Ovary (tissue), 9 donors: Measurements from ENCODE around the gene PNMA8A. TPM values are rescaled to one million over a fixed set of nuclear protein-coding genes. Genes with fewer than 3 reads are reported as not detected.

Experiments
- DNase-seq, 5 donors: peaks; one replicate each; pipeline ENCODE4 v3.0.0-alpha.2; 2019 to 2020
- H3K27ac ChIP-seq, 2 donors: fragments of 200-600 bp; one replicate each; pipeline versions ENCODE4 v1.5.1 to v1.8.0; 2019 to 2022
- H3K27me3 ChIP-seq: fragments of 200-600 bp; one replicate; pipeline ENCODE4 v1.8.0; 2022
- H3K36me3 ChIP-seq: fragments of 200-600 bp; sonication (generic); one replicate; pipeline ENCODE4 v1.5.1; 2019
- H3K4me1 ChIP-seq: one replicate; pipeline ENCODE4 v1.8.1; 2013; ENCODE audit warnings: mild to moderate bottlenecking, moderate library complexity; ENCODE audit not compliant: insufficient read depth
- H3K4me3 ChIP-seq: fragments of 200-600 bp; sonication (generic); one replicate; pipeline ENCODE4 v1.5.1; 2017
- H3K9me3 ChIP-seq, 2 donors: fragments of 200-600 bp in 1 of 2; sonication (generic) in 1 of 2; one replicate each; pipeline versions ENCODE4 v1.5.1 to v1.8.1; 2013 to 2019; ENCODE audit warnings: mild to moderate bottlenecking in 1 of 2, moderate library complexity in 1 of 2
- CTCF ChIP-seq, 3 donors: fragments of 450-650 bp in 2 of 3; fragments of 200-600 bp in 1 of 3; IDR thresholded peaks; one replicate each; pipeline versions ENCODE4 v1.5.1 to v1.8.0; 2016 to 2022; ENCODE audit warnings: antibody characterized with exemption in 3 of 3, mild to moderate bottlenecking in 1 of 3
- EP300 ChIP-seq: sonication (generic); formaldehyde crosslinking; IDR thresholded peaks from one replicate; pipeline ENCODE4 v1.6.1; 2017; ENCODE audit warnings: antibody characterized with exemption
- POLR2A ChIP-seq: fragments of 450-650 bp; IDR thresholded peaks from one replicate; pipeline ENCODE4 v1.6.1; 2017; ENCODE audit warnings: antibody characterized with exemption, mild to moderate bottlenecking, moderate library complexity
- WGBS, 3 donors: extraction: QIAGEN DNeasy Blood & Tissue Kit in 1 of 3; methylation state at CpG; one replicate each; pipeline versions ENCODE4 v1.1.5 to v1.1.7; 2013 to 2017; 5-methylcytosine and 5-hydroxymethylcytosine counted together
- intact Hi-C, 4 donors: fragments of 100-400 bp; cut with DNase I; formaldehyde crosslinking; loops; one replicate each; pipeline versions ENCODE4 v1.11.0 to v1.15.1; 2022 to 2023
- polyA plus RNA-seq, 2 donors: library from polyadenylated mRNA; stranded (reverse); fragments of 200-250 nt in 1 of 2; fragments of 350-450 nt in 1 of 2; fragmentation: Illumina TruSeq in 1 of 2; extraction: RNeasy Lipid Tissue Mini Kit (QIAGEN cat#74804) in 1 of 2; gene quantifications; one replicate each; pipeline ENCODE4 v1.2.3, GENCODE V29; 2013 to 2014
- total RNA-seq, 7 donors: library from RNA; depleted of rRNA in 2 of 7; stranded (reverse); fragments of >200 nt in 2 of 7; fragmentation: NEBNext Ultra II Directional in 3 of 7; extraction: Animal tissue kit (Norgen Biotek cat#: 25700) in 3 of 7; gene quantifications; one replicate each; pipeline versions ENCODE4 v1.1.0 to v1.2.4, GENCODE V29; 2016 to 2023
- donor health status: DM: no; HTN: no; CAD: no; lungs with moderate emphysema.
- donor health status: DM: no; HTN: no; CAD: no.
- donor health status: Bipolar disorder and iron deficiency.
- donor health status: DM: yes; HTN: yes; CAD: no.
- donor health status: DM: no; HTN: no; CAD: no.
- donor health status: DM: yes; HTN: yes; CAD: no.

The PNMA8A gene
- total and polyA plus RNA-seq, 9 donors, result 8.8 to 35.3 (median 32.4) TPM

- Histone ChIP-seq H3K27me3 (no peaks in the 10 kb centered on the region), H3K4me1 (peaks cover 18% of the 10 kb centered on the region), H3K27ac (no peak overlapping the region), H3K4me3 (peak overlapping the region; percentile 27), H3K36me3 (no peaks in the 10 kb centered on the region), H3K9me3 (no peaks in the 10 kb centered on the region)
- intact Hi-C loops, result loop anchor here (2.0 to 10.0 kb wide), 6 partner anchors 83 to 1763 kb away; no protein-coding TSS in a partner anchor
- peak; percentile 73 to 91 (median 87) for DNase-seq
- WGBS, 3 donors, result 7 to 10% (median 9%) methylated on average over 26 to 38 of the region's 38 CpGs
- TF ChIP-seq EP300 (no peak), POLR2A (peak; percentile 18), CTCF (IDR thresholded peaks at IDR 0.05) (peak; percentile 86 to 99 (median 99))
Measured at GRCh38 chr19:46487802-46488445, 16.6 kb upstream of the PNMA8A start.

- no peaks in the 10 kb centered on the region for H3K9me3 ChIP-seq
- WGBS, 3 donors, result 5 to 9% (median 6%) methylated on average over 19 of the region's 19 CpGs
- H3K4me1 ChIP-seq, result peaks cover 16% of the 10 kb centered on the region
- H3K4me3 ChIP-seq, result peak overlapping the region; percentile 27
- intact Hi-C loops, result loop anchor here in 3 of 4 donors (2.0 to 10.0 kb wide), 4 partner anchors 82 to 1762 kb away; no protein-coding TSS in a partner anchor
- no peaks in the 10 kb centered on the region for H3K36me3 ChIP-seq
- no peaks in the 10 kb centered on the region for H3K27me3 ChIP-seq
- TF ChIP-seq POLR2A (no peak), EP300 (no peak), CTCF (IDR thresholded peaks at IDR 0.05) (no peak)
- no peak overlapping the region for H3K27ac ChIP-seq
- DNase-seq, result peak in 3 of 5 donors; percentile 36 to 48 (median 37)
Measured at GRCh38 chr19:46487178-46487801, 15.9 kb upstream of the PNMA8A start.

- TF ChIP-seq EP300 (no peak), CTCF (IDR thresholded peaks at IDR 0.05) (no peak), POLR2A (no peak)
- Histone ChIP-seq H3K27me3 (no peaks in the 10 kb centered on the region), H3K4me3 (no peak overlapping the region), H3K27ac (no peak overlapping the region), H3K9me3 (no peaks in the 10 kb centered on the region), H3K36me3 (no peaks in the 10 kb centered on the region), H3K4me1 (peaks cover 16% of the 10 kb centered on the region)
- intact Hi-C loops, result loop anchor here in 3 of 4 donors (2.0 to 10.0 kb wide), 4 partner anchors 82 to 1762 kb away; no protein-coding TSS in a partner anchor
- 86 to 89% (median 88%) methylated on average over 3 of the region's 3 CpGs for WGBS, 3 donors
- DNase-seq, result no peak
Measured at GRCh38 chr19:46486358-46486757, 15.0 kb upstream of the PNMA8A start.

- 55 to 67% (median 56%) methylated on average over 4 of the region's 4 CpGs for WGBS, 3 donors
- H3K36me3 ChIP-seq, result no peaks in the 10 kb centered on the region
- H3K27me3 ChIP-seq, result no peaks in the 10 kb centered on the region
- intact Hi-C loops, result loop anchor here in 2 of 4 donors (5.0 to 10.0 kb wide), 3 partner anchors 87 to 1760 kb away; no protein-coding TSS in a partner anchor
- no peaks in the 10 kb centered on the region for H3K9me3 ChIP-seq
- TF ChIP-seq POLR2A (no peak), EP300 (no peak), CTCF (IDR thresholded peaks at IDR 0.05) (no peak)
- H3K27ac ChIP-seq, result no peak overlapping the region
- H3K4me3 ChIP-seq, result no peak overlapping the region
- peaks cover 11% of the 10 kb centered on the region for H3K4me1 ChIP-seq
- no peak for DNase-seq
Measured at GRCh38 chr19:46484656-46485055, 13.3 kb upstream of the PNMA8A start.
